Endodermal cell (in vitro differentiated cells): ENCODE data around the gene OPCML. TPM values are rescaled to one million over a fixed set of nuclear protein-coding genes. Genes with fewer than 3 reads are reported as not detected.

Source experiments
- DNase-seq: peaks from one replicate; pipeline ENCODE4 v3.0.0-alpha.2; 2017
- H3K27ac ChIP-seq: 2 replicates; pipeline ENCODE4 v1.5.1; 2013; ENCODE audit warnings: mild to moderate bottlenecking, low read depth, low read length, moderate library complexity
- H3K27me3 ChIP-seq: 2 replicates; pipeline ENCODE4 v1.6.1; 2013; ENCODE audit warnings: mild to moderate bottlenecking, low read length, moderate library complexity; ENCODE audit not compliant: insufficient read depth, control insufficient read depth, poor library complexity, severe bottlenecking
- H3K36me3 ChIP-seq: 2 replicates; pipeline ENCODE4 v1.7.0; 2013; ENCODE audit warnings: mild to moderate bottlenecking, low read length, moderate library complexity; ENCODE audit not compliant: control insufficient read depth, insufficient read depth
- H3K4me1 ChIP-seq: one replicate; pipeline ENCODE4 v1.7.0; 2013; ENCODE audit warnings: low read length; ENCODE audit not compliant: control insufficient read depth, insufficient read depth
- H3K4me3 ChIP-seq: 2 replicates; pipeline ENCODE4 v1.5.1; 2013; ENCODE audit warnings: mild to moderate bottlenecking, low read length, moderate library complexity
- H3K9ac ChIP-seq: 2 replicates; pipeline ENCODE4 v1.6.1; 2013; ENCODE audit warnings: mild to moderate bottlenecking, low read length, moderate library complexity; ENCODE audit not compliant: poor library complexity, severe bottlenecking; ENCODE audit errors: extremely low read depth
- H3K9me3 ChIP-seq: 2 replicates; pipeline ENCODE4 v1.6.1; 2013; ENCODE audit warnings: mild to moderate bottlenecking, low read length, moderate library complexity; ENCODE audit not compliant: control insufficient read depth
- H3K27ac Mint-ChIP-seq: 2 replicates; pipeline ENCODE4 v1.8.0; 2020; ENCODE audit warnings: mixed read lengths
- H3K27me3 Mint-ChIP-seq: 2 replicates; pipeline ENCODE4 v1.8.0; 2021; ENCODE audit warnings: mild to moderate bottlenecking, mixed read lengths; ENCODE audit not compliant: insufficient read depth
- H3K36me3 Mint-ChIP-seq: 2 replicates; pipeline ENCODE4 v1.8.0; 2020; ENCODE audit warnings: low read depth, mixed read lengths
- H3K4me1 Mint-ChIP-seq: 2 replicates; pipeline ENCODE4 v1.8.0; 2020; ENCODE audit warnings: mixed read lengths
- H3K4me3 Mint-ChIP-seq: 2 replicates; pipeline ENCODE4 v1.8.0; 2020; ENCODE audit warnings: mild to moderate bottlenecking, moderate library complexity, mixed read lengths
- H3K9me3 Mint-ChIP-seq: 2 replicates; pipeline ENCODE4 v1.8.0; 2020; ENCODE audit warnings: mild to moderate bottlenecking, mixed read lengths
- WGBS, 2 experiments: methylation state at CpG; one replicate each; pipeline versions ENCODE4 v1.1.5 to v1.1.7; 2013; ENCODE audit warnings: missing lambda C conversion rate in 2 of 2, mixed read lengths in 1 of 2; ENCODE audit not compliant: insufficient coverage in 1 of 2, insufficient read length in 1 of 2; 5-methylcytosine and 5-hydroxymethylcytosine counted together
- total RNA-seq, 2 donors: library from RNA; stranded (reverse); fragmentation: NEBNext Ultra II Directional in 1 of 2; extraction: Animal tissue kit (Norgen Biotek cat#: 25700) in 1 of 2; gene quantifications; 2 replicates in 1 of 2; 3 replicates in 1 of 2; pipeline ENCODE4 v1.2.1, GENCODE V29; 2021
- TF ChIP-seq, protein P1 (sequence below): fragments of 200-600 bp; sonication (generic); conservative IDR thresholded peaks from 2 replicates; pipeline ENCODE4 v1.5.0; 2021; ENCODE audit warnings: antibody characterized with exemption, mild to moderate bottlenecking

Gene OPCML
- total RNA-seq, 2 donors from 2014 or later, result 0.49 to 0.86 TPM

DNA sequence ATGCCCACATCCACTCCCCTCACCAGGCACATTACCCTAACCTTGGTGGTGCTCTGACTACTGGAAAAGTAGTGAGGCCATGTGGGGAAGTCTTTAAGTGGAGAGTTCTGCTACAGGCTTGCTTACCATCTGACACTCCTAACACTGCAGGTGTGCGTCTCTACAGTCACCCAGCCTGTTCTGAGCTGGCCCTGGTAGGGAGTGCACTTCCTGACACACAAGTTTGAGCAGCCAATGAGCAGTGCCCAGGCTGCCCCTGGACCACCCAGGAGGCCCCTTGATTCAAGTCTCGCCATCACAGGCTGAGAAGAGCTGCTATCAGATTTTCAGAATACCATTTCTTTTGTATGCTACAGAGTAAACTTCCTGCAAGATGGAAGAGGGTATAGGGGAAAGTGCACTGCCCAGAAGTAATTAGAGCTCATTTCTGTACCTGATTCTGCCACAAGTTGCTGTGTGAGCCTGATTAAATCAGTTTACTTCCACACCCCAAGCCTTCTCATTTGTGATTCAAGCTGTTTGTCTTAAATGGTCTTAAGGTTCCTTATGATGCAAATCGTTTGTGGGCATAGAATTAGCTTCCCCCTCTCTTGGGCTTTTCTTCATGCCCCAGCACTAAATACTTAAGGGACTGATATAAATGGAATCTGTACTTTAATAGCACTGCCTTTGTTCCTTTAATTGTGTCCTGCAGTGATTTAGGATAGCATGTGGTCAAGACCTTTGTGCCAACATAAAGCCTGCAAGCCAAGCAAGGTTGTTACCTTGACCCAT, 22.2 kb downstream of the OPCML start:
- no peaks in the 10 kb centered on the region for H3K4me1 ChIP-seq
- H3K27ac Mint-ChIP-seq, result no peak overlapping the region
- DNase-seq, result no peak

DNA sequence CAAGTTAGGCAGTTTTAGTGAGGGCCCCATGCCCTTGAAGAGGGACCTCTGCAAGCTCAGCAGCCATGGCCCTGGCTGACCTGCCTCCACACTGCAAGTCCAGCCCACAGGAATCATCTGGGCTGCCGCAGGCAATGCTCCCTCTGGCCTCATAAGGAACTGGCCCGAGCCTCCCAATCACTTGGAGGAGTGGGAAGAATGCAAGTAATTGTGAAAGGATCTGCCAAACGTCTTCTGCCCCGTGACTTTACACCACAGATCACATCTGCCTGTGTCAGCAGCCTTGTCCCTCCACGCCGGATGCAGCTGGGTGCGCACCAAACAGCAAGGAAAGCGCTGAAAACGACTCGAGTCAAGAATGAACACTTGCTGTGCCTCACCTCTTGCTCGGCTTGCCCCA, 23.8 kb downstream of the OPCML start:
- Mint-ChIP-seq H3K27ac (no peak overlapping the region), H3K4me1 (peaks cover 15% of the 10 kb centered on the region), H3K9me3 (no peaks in the 10 kb centered on the region), H3K4me3 (no peak overlapping the region), H3K27me3 (peaks cover 15% of the 10 kb centered on the region), H3K36me3 (no peaks in the 10 kb centered on the region)
- no peaks in the 10 kb centered on the region for H3K4me1 ChIP-seq
- WGBS, 2 experiments, result 87 to 91% methylated on average over 3 to 11 of the region's 11 CpGs
- TF ChIP-seq, protein P1, sequence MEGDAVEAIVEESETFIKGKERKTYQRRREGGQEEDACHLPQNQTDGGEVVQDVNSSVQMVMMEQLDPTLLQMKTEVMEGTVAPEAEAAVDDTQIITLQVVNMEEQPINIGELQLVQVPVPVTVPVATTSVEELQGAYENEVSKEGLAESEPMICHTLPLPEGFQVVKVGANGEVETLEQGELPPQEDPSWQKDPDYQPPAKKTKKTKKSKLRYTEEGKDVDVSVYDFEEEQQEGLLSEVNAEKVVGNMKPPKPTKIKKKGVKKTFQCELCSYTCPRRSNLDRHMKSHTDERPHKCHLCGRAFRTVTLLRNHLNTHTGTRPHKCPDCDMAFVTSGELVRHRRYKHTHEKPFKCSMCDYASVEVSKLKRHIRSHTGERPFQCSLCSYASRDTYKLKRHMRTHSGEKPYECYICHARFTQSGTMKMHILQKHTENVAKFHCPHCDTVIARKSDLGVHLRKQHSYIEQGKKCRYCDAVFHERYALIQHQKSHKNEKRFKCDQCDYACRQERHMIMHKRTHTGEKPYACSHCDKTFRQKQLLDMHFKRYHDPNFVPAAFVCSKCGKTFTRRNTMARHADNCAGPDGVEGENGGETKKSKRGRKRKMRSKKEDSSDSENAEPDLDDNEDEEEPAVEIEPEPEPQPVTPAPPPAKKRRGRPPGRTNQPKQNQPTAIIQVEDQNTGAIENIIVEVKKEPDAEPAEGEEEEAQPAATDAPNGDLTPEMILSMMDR, result no peak
- no peaks in the 10 kb centered on the region for H3K27me3 ChIP-seq
- H3K9ac ChIP-seq, result no peak overlapping the region
- H3K4me3 ChIP-seq, result no peak overlapping the region
- DNase-seq, result no peak
- H3K9me3 ChIP-seq, result no peaks in the 10 kb centered on the region
- H3K27ac ChIP-seq, result no peak overlapping the region
- no peaks in the 10 kb centered on the region for H3K36me3 ChIP-seq

More for the DNA sequence above, 22.2 kb downstream of the OPCML start:
- Histone ChIP-seq H3K27me3 (no peaks in the 10 kb centered on the region), H3K4me3 (no peak overlapping the region), H3K9me3 (no peaks in the 10 kb centered on the region), H3K9ac (no peak overlapping the region), H3K36me3 (no peaks in the 10 kb centered on the region), H3K27ac (no peak overlapping the region)
- H3K9me3 Mint-ChIP-seq, result no peaks in the 10 kb centered on the region
- 71 to 100% methylated on average over 1 to 3 of the region's 3 CpGs for WGBS, 2 experiments
- H3K4me3 Mint-ChIP-seq, result no peak overlapping the region
- no peaks in the 10 kb centered on the region for H3K36me3 Mint-ChIP-seq
- TF ChIP-seq, protein P1, result no peak
- peaks cover 11% of the 10 kb centered on the region for H3K4me1 Mint-ChIP-seq
- H3K27me3 Mint-ChIP-seq, result peaks cover 11% of the 10 kb centered on the region

DNA sequence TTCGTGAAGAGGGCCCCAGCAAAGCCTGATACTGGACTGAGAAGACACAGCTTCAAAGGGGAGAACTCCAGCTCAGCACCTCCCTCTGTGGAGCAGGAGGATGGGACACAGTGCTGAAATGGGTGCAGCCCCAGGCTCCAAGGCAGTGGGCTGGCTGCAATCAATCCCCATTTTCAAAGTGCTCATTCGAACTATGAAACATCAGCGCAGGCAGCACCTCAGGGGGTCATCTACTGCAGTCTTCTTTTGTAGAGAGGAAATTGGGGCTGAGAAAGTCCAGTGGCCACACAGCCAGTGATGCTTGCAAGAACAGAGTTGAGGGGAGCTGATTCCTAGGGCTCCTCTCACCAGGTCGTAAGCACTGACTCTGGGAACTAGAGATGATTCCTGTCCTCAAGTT, 25.1 kb downstream of the OPCML start:
- WGBS, 2 experiments, result 88 to 89% methylated on average over 4 of the region's 4 CpGs
- Mint-ChIP-seq H3K4me3 (no peak overlapping the region), H3K27me3 (peaks cover 12% of the 10 kb centered on the region), H3K9me3 (no peaks in the 10 kb centered on the region), H3K36me3 (no peaks in the 10 kb centered on the region), H3K4me1 (peaks cover 19% of the 10 kb centered on the region), H3K27ac (no peak overlapping the region)
- no peak overlapping the region for H3K27ac ChIP-seq
- no peaks in the 10 kb centered on the region for H3K4me1 ChIP-seq
- no peaks in the 10 kb centered on the region for H3K36me3 ChIP-seq
- no peaks in the 10 kb centered on the region for H3K9me3 ChIP-seq
- H3K9ac ChIP-seq, result no peak overlapping the region
- TF ChIP-seq, protein P1, result no peak
- DNase-seq, result no peak
- H3K4me3 ChIP-seq, result no peak overlapping the region
- H3K27me3 ChIP-seq, result no peaks in the 10 kb centered on the region
